ENCODE data around the gene SMIM33.

The SMIM33 gene

GRCh38 chr5:139460455-139460854 lies 10.3 kb upstream of the SMIM33 start:
- TF ChIP-seq CEBPB (IDR thresholded peaks at IDR 0.05), result no peak
- TF ChIP-seq TCF12 (IDR thresholded peaks at IDR 0.05; ENCODE audit: low read depth), result no peak
- no peak for TF ChIP-seq USF1 (IDR thresholded peaks at IDR 0.05)
- no peak for TF ChIP-seq RAD21 (IDR thresholded peaks at IDR 0.05; ENCODE audit: low read depth)
- TF ChIP-seq CREB1 (IDR thresholded peaks at IDR 0.05; ENCODE audit: low read depth), result no peak
- no peak for TF ChIP-seq TAF1 (IDR thresholded peaks at IDR 0.05; ENCODE audit: low read depth)
- no peak for TF ChIP-seq ZBTB7A (IDR thresholded peaks at IDR 0.05; ENCODE audit: low read depth)
- no peak for TF ChIP-seq MAX (IDR thresholded peaks at IDR 0.05)
- no peak for TF ChIP-seq FOXM1 (IDR thresholded peaks at IDR 0.05; ENCODE audit: borderline replicate concordance, low read depth)

GRCh38 chr5:139461176-139461575 lies 9.6 kb upstream of the SMIM33 start:
- TF ChIP-seq MAX (IDR thresholded peaks at IDR 0.05) (no peak), CREB1 (IDR thresholded peaks at IDR 0.05; ENCODE audit: low read depth) (no peak), USF1 (IDR thresholded peaks at IDR 0.05) (no peak), NFIC (IDR thresholded peaks at IDR 0.05) (no peak), FOXM1 (IDR thresholded peaks at IDR 0.05; ENCODE audit: borderline replicate concordance, low read depth) (no peak), RAD21 (IDR thresholded peaks at IDR 0.05; ENCODE audit: low read depth) (no peak), ZBTB7A (IDR thresholded peaks at IDR 0.05; ENCODE audit: low read depth) (no peak), EP300 (IDR thresholded peaks at IDR 0.05; ENCODE audit: borderline replicate concordance) (no peak), YY1 (IDR thresholded peaks at IDR 0.05; ENCODE audit: low read depth) (no peak), REST (IDR thresholded peaks at IDR 0.05; ENCODE audit: low read depth) (no peak), TCF12 (IDR thresholded peaks at IDR 0.05; ENCODE audit: low read depth) (no peak), CEBPB (IDR thresholded peaks at IDR 0.05) (no peak), EGR1 (IDR thresholded peaks at IDR 0.05) (no peak), TEAD4 (IDR thresholded peaks at IDR 0.05) (no peak), TAF1 (IDR thresholded peaks at IDR 0.05; ENCODE audit: low read depth) (no peak)

- no peak for TF ChIP-seq NFIC (IDR thresholded peaks at IDR 0.05)
- TF ChIP-seq USF1 (IDR thresholded peaks at IDR 0.05), result no peak
- no peak for TF ChIP-seq TCF12 (IDR thresholded peaks at IDR 0.05; ENCODE audit: low read depth)
- TF ChIP-seq MAX (IDR thresholded peaks at IDR 0.05), result no peak
- TF ChIP-seq EGR1 (IDR thresholded peaks at IDR 0.05), result no peak
- TF ChIP-seq REST (IDR thresholded peaks at IDR 0.05; ENCODE audit: low read depth), result no peak
- TF ChIP-seq TAF1 (IDR thresholded peaks at IDR 0.05; ENCODE audit: low read depth), result no peak
- TF ChIP-seq YY1 (IDR thresholded peaks at IDR 0.05; ENCODE audit: low read depth), result no peak
- TF ChIP-seq ZBTB7A (IDR thresholded peaks at IDR 0.05; ENCODE audit: low read depth), result no peak
- TF ChIP-seq TEAD4 (IDR thresholded peaks at IDR 0.05), result no peak
- no peak for TF ChIP-seq CEBPB (IDR thresholded peaks at IDR 0.05)
- TF ChIP-seq FOXM1 (IDR thresholded peaks at IDR 0.05; ENCODE audit: borderline replicate concordance, low read depth), result no peak
- no peak for TF ChIP-seq RAD21 (IDR thresholded peaks at IDR 0.05; ENCODE audit: low read depth)
- TF ChIP-seq EP300 (IDR thresholded peaks at IDR 0.05; ENCODE audit: borderline replicate concordance), result no peak
- TF ChIP-seq CREB1 (IDR thresholded peaks at IDR 0.05; ENCODE audit: low read depth), result no peak
Observed at GRCh38 chr5:139461698-139462097, 9.1 kb upstream of the SMIM33 start.

- TF ChIP-seq CREB1 (IDR thresholded peaks at IDR 0.05; ENCODE audit: low read depth), result no peak
- TF ChIP-seq TEAD4 (IDR thresholded peaks at IDR 0.05), result peak; percentile 41; the same call in 1 of the 2 replicates
- peak; percentile 33; the same call in 1 of the 2 replicates for TF ChIP-seq TCF12 (IDR thresholded peaks at IDR 0.05; ENCODE audit: low read depth)
- TF ChIP-seq NFIC (IDR thresholded peaks at IDR 0.05), result 0 out of 2 replicates have a peak, but pooled peaks have one; percentile 15
Observed at GRCh38 chr5:139462586-139463276, 8.1 kb upstream of the SMIM33 start, which contains the start of gene ECSCR. TSS of gene ECSCR (minus strand) at chr5:139462743. CDS start at chr5:139462670, 73 bp downstream.

GRCh38 chr5:139468421-139468931 lies 2.3 kb upstream of the SMIM33 start:
- no peak for TF ChIP-seq YY1 (IDR thresholded peaks at IDR 0.05; ENCODE audit: low read depth)
- no peak for TF ChIP-seq EP300 (IDR thresholded peaks at IDR 0.05; ENCODE audit: borderline replicate concordance)
- no peak for TF ChIP-seq CEBPB (IDR thresholded peaks at IDR 0.05)
- no peak for TF ChIP-seq TAF1 (IDR thresholded peaks at IDR 0.05; ENCODE audit: low read depth)
- no peak for TF ChIP-seq TCF12 (IDR thresholded peaks at IDR 0.05; ENCODE audit: low read depth)
- no peak for TF ChIP-seq ZBTB7A (IDR thresholded peaks at IDR 0.05; ENCODE audit: low read depth)
- no peak for TF ChIP-seq FOXM1 (IDR thresholded peaks at IDR 0.05; ENCODE audit: borderline replicate concordance, low read depth)
- TF ChIP-seq TEAD4 (IDR thresholded peaks at IDR 0.05), result no peak
- TF ChIP-seq RAD21 (IDR thresholded peaks at IDR 0.05; ENCODE audit: low read depth), result no peak

Data from Ishikawa (cell line).